ENCODE results near the gene IMP3. TPM values are rescaled to one million over a fixed set of nuclear protein-coding genes. Genes with fewer than 3 reads are reported as not detected.

IMP3 gene
- total RNA-seq, 2 donors from 2014 or later: 52.2 to 58.2 TPM

GRCh38 chr15:75598361-75598760 lies 41.7 kb downstream of the IMP3 start:
- no peaks in the 10 kb centered on the region for H3K9me3 Mint-ChIP-seq
- peaks cover 8% of the 10 kb centered on the region for H3K4me1 Mint-ChIP-seq
- no peak for DNase-seq
- Histone ChIP-seq H3K4me1 (ENCODE audit: control insufficient read depth, insufficient read depth, low read length) (peaks cover 6% of the 10 kb centered on the region), H3K9me3 (ENCODE audit: control insufficient read depth, low read length) (no peaks in the 10 kb centered on the region), H3K36me3 (ENCODE audit: control insufficient read depth, insufficient read depth, low read length) (peaks cover 57% of the 10 kb centered on the region), H3K4me3 (ENCODE audit: low read length) (no peak overlapping the region), H3K27ac (ENCODE audit: low read depth, low read length) (no peak overlapping the region), H3K9ac (ENCODE audit: extremely low read depth, low read length, poor library complexity, severe bottlenecking) (no peak overlapping the region), H3K27me3 (ENCODE audit: control insufficient read depth, insufficient read depth, low read length, poor library complexity, severe bottlenecking) (no peaks in the 10 kb centered on the region)
- H3K27me3 Mint-ChIP-seq (ENCODE audit: insufficient read depth): no peaks in the 10 kb centered on the region
- H3K36me3 Mint-ChIP-seq (ENCODE audit: low read depth): peaks cover 44% of the 10 kb centered on the region
- no peak overlapping the region for H3K4me3 Mint-ChIP-seq
- no peak for TF ChIP-seq CTCF (conservative IDR thresholded peaks at IDR 0.05)
- peak overlapping the region; percentile 30 for H3K27ac Mint-ChIP-seq
- 95% methylated on average over 4 of the region's 4 CpGs; no CpG with 5 or more reads in 1 of the 2 experiments for WGBS, 2 experiments (ENCODE audit: insufficient coverage in 1 of 2, insufficient read length in 1 of 2)

- peak; percentile 77 for DNase-seq
- H3K27ac ChIP-seq (ENCODE audit: low read depth, low read length): no peak overlapping the region
- peak; percentile 72 for TF ChIP-seq CTCF (conservative IDR thresholded peaks at IDR 0.05)
- 86 to 90% methylated on average over 2 to 3 of the region's 3 CpGs for WGBS, 2 experiments (ENCODE audit: insufficient coverage in 1 of 2, insufficient read length in 1 of 2)
- H3K27me3 ChIP-seq (ENCODE audit: control insufficient read depth, insufficient read depth, low read length, poor library complexity, severe bottlenecking): no peaks in the 10 kb centered on the region
- Mint-ChIP-seq H3K27me3 (ENCODE audit: insufficient read depth) (no peaks in the 10 kb centered on the region), H3K27ac (peak overlapping the region; percentile 22), H3K4me3 (no peak overlapping the region), H3K4me1 (peaks cover 8% of the 10 kb centered on the region), H3K36me3 (ENCODE audit: low read depth) (peaks cover 46% of the 10 kb centered on the region), H3K9me3 (no peaks in the 10 kb centered on the region)
- H3K4me1 ChIP-seq (ENCODE audit: control insufficient read depth, insufficient read depth, low read length): peaks cover 6% of the 10 kb centered on the region
- peaks cover 57% of the 10 kb centered on the region for H3K36me3 ChIP-seq (ENCODE audit: control insufficient read depth, insufficient read depth, low read length)
- H3K9me3 ChIP-seq (ENCODE audit: control insufficient read depth, low read length): no peaks in the 10 kb centered on the region
- no peak overlapping the region for H3K4me3 ChIP-seq (ENCODE audit: low read length)
- H3K9ac ChIP-seq (ENCODE audit: extremely low read depth, low read length, poor library complexity, severe bottlenecking): no peak overlapping the region
Measured at GRCh38 chr15:75597667-75598341, 42.2 kb downstream of the IMP3 start.

GRCh38 chr15:75596703-75597345 lies 43.2 kb downstream of the IMP3 start:
- Histone ChIP-seq H3K4me1 (ENCODE audit: control insufficient read depth, insufficient read depth, low read length) (peaks cover 7% of the 10 kb centered on the region), H3K27me3 (ENCODE audit: control insufficient read depth, insufficient read depth, low read length, poor library complexity, severe bottlenecking) (no peaks in the 10 kb centered on the region), H3K9ac (ENCODE audit: extremely low read depth, low read length, poor library complexity, severe bottlenecking) (no peak overlapping the region), H3K27ac (ENCODE audit: low read depth, low read length) (no peak overlapping the region), H3K9me3 (ENCODE audit: control insufficient read depth, low read length) (no peaks in the 10 kb centered on the region), H3K36me3 (ENCODE audit: control insufficient read depth, insufficient read depth, low read length) (peaks cover 57% of the 10 kb centered on the region), H3K4me3 (ENCODE audit: low read length) (no peak overlapping the region)
- Mint-ChIP-seq H3K27ac (no peak overlapping the region), H3K9me3 (no peaks in the 10 kb centered on the region), H3K36me3 (ENCODE audit: low read depth) (peaks cover 49% of the 10 kb centered on the region), H3K27me3 (ENCODE audit: insufficient read depth) (no peaks in the 10 kb centered on the region), H3K4me3 (no peak overlapping the region), H3K4me1 (peaks cover 13% of the 10 kb centered on the region)
- no peak for TF ChIP-seq CTCF (conservative IDR thresholded peaks at IDR 0.05)
- WGBS, 2 experiments (ENCODE audit: insufficient coverage in 1 of 2, insufficient read length in 1 of 2): 92 to 97% methylated on average over 3 of the region's 3 CpGs
- no peak for DNase-seq

Data from endodermal cell (in vitro differentiated cells).